GM13976 (cell line): ENCODE results near the gene BCL7B.

ENCODE experiments used
- DNase-seq: peaks from one replicate; pipeline ENCODE4 v3.0.0; 2012; ENCODE audit warnings: low spot score
- CTCF ChIP-seq: IDR thresholded peaks from 2 replicates; pipeline ENCODE4 v1.5.1; 2012; ENCODE audit warnings: borderline replicate concordance, mild to moderate bottlenecking; ENCODE audit not compliant: insufficient read depth; ENCODE audit errors: extremely low read depth, missing control alignments, control extremely low read depth
- in situ Hi-C: fragments of 300-500 bp; cut with MboI; formaldehyde crosslinking; loops from one replicate; pipeline ENCODE4 v1.12.0; 2022; ENCODE audit warnings: low sequenced_read_pairs, mixed read lengths, inconsistent platforms; ENCODE audit not compliant: unreplicated experiment

The BCL7B gene

GRCh38 chr7:73520673-73521635 lies 36.5 kb downstream of the BCL7B start:
- TF ChIP-seq CTCF, result no peak
- DNase-seq, result no peak
- in situ Hi-C loops, result no loop called here

- in situ Hi-C loops, result no loop called here
Observed at GRCh38 chr7:73519867-73520672, 37.4 kb downstream of the BCL7B start.

GRCh38 chr7:73518470-73518869 lies 39.0 kb downstream of the BCL7B start:
- in situ Hi-C loops, result no loop called here
- TF ChIP-seq CTCF, result no peak
- DNase-seq, result no peak

More at GRCh38 chr7:73519867-73520672, 37.4 kb downstream of the BCL7B start:
- no peak for TF ChIP-seq CTCF
- DNase-seq, result no peak

- DNase-seq, result no peak
- in situ Hi-C loops, result no loop called here
- TF ChIP-seq CTCF, result no peak
Observed at GRCh38 chr7:73517241-73517995, 40.1 kb downstream of the BCL7B start.

- no peak for TF ChIP-seq CTCF
- DNase-seq, result no peak
- in situ Hi-C loops, result no loop called here
Observed at GRCh38 chr7:73515178-73515577, 42.3 kb downstream of the BCL7B start.
